Measurements from ENCODE around the gene PALD1.
A peak's percentile ranks its signal among the peaks of the same experiment; 100 is the strongest.
"Not testable (repeated sequence)": the region's sequence is repeated elsewhere in the genome, so short reads cannot be mapped to it uniquely, and the experiment has no call there.

The PALD1 gene

GRCh38 chr10:70482982-70483760 is 4.6 kb downstream of the PALD1 start:
- no peak for DNase-seq

DNA sequence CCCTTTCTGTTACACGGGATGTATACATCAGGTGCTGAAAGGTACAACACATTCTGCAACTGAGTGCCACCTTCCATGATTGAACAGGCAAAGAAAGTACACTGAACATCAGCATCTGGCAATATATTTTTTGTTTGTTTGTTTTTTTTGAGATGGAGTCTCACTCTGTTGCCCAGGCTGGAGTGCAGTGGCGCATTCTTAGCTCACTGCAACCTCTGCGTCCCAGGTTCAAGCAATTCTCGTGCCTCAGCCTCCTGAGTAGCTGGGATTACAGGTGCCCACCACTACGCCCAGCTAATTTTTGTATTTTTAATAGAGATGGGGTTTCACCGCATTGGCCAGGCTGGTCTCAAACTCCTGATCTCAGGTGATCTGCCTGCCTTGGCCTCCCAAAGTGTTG is 5.3 kb downstream of the PALD1 start:
- not testable (repeated sequence) for DNase-seq

DNA sequence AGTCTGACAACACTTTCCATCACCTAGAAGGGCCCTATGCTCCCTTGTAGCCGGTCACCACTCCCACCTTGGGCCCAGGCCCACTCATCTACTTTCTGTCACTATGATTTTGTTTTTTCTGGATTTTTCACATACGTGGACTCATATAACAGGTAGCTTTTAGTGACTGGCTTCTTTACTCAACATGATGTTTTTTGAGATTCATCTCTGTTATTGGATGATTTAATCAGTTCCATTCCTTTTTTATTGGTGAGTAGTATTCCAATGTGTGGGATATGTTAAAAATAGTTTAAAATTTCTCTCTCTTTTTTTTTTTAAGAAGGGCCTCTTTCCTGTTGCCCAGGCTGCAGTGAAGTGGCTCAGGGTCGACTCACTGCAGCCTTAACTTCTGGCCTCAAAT is 9.3 kb downstream of the PALD1 start:
- no peak for DNase-seq

GRCh38 chr10:70490142-70490541 is 11.6 kb downstream of the PALD1 start:
- no peak for DNase-seq

DNA sequence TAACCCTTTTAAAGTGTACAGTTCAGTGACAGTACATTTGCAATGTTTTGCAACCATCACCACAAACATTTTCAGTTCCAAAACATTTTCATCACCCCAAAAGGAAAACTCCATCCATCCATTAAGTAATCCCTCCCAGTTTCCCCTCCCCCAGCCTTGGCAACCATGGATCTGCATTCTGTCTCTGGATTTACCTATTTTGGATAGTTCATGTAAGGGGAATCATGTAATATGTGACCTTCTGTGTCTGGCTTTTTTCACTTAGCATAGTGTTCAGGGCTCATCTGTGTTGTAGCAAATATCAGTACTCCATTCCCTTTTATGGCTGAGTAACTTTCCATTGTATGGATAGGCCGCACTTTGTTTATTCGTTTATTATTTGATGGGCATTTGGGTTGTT is 13.0 kb downstream of the PALD1 start:
- no peak for DNase-seq

- DNase-seq: peak; percentile 99
Observed at GRCh38 chr10:70492786-70493659, 14.5 kb downstream of the PALD1 start.

- peak; percentile 64 for DNase-seq
Observed at GRCh38 chr10:70493660-70494234, 15.2 kb downstream of the PALD1 start.

GRCh38 chr10:70494536-70494935 is 16.0 kb downstream of the PALD1 start:
- peak; percentile 76 for DNase-seq

GRCh38 chr10:70494966-70495365 is 16.4 kb downstream of the PALD1 start:
- peak; percentile 91 for DNase-seq

GRCh38 chr10:70495691-70496261 is 17.2 kb downstream of the PALD1 start:
- DNase-seq: no peak

GRCh38 chr10:70496341-70497119 is 18.0 kb downstream of the PALD1 start:
- no peak for DNase-seq

DNA sequence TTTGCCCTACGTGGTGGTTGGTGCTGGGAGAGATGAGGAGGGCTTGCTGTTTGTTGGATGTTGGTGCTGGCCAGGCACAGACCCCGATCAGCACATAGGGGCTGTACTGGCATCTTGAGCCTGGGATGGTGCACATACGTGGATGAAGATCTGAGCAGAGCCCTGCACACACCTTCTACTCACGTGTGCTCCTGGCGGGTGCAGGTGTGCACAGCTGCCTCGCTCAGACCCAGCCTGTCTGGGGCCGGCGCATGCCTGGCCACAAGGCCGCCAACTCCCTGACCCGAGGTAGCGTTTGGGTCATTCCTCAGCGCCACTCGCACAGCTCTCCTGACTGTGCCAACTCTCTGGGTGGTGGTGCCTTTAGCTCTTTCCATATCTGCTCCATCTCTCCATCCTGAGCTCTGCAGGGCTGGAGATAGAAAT is 18.6 kb downstream of the PALD1 start:
- DNase-seq: no peak

DNA sequence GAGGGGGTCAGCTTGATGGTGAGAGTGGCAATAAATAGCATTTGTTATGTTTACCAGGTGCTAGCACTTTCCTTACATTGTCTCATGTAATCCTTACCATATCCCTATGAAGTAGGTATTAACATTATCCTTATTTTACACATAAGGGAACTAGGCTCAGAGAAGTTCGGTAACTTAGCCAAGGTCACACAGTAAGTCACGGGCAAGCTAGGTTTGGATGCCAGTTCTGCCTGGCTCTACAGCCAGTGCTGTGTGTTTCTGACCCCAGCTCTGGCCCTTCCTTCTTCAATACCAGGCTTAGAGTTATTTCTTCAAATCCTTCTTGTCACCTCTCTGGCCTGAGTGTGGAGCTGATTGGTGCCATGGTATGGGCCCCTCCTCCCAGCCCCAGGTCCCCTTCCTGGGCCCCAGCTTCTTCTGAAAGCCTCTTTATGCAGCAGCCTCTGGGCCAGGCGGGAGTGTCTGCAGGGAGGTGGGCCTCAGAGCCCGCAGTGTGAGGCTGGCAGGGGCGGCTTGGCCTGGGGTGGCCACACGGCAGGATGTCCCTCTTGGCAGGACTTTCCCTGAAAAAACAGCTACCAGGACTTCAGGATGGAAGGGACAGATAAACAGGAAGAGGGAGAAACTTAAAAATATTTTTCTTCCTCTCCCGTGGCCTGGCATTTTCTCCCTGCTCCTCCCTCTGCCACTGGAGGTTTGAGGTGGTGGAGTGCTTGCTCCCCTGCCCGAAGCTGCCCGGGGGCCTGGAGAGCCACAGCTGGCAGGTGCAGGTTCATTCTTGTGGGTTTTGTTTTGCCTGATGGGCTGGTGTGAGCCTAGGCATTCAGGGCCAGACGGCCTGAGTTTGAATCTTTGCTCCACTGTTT is 20.6 kb downstream of the PALD1 start:
- peak; percentile 19 for DNase-seq

- DNase-seq: no peak
Observed at GRCh38 chr10:70499836-70500167, 21.2 kb downstream of the PALD1 start.

DNA sequence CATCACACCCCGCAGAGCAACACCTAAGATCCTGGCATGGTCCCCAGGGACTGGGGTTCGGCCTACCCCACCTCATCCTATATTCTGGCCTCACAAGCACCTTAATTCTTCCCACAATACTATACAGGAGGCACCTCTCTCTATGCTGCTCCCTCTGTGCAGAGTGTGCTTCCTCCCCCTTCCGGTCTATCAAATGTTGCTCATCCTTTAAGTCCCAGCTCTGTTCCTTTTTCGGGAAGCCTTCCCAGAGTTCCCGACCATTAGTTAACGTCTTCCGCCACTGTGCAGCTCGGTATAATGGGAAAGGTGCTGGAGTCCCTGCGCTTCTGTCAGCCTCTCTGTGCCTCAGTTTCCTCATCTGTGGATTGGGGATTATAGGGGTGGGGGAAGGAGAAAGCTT is 21.8 kb downstream of the PALD1 start:
- no peak for DNase-seq

DNA sequence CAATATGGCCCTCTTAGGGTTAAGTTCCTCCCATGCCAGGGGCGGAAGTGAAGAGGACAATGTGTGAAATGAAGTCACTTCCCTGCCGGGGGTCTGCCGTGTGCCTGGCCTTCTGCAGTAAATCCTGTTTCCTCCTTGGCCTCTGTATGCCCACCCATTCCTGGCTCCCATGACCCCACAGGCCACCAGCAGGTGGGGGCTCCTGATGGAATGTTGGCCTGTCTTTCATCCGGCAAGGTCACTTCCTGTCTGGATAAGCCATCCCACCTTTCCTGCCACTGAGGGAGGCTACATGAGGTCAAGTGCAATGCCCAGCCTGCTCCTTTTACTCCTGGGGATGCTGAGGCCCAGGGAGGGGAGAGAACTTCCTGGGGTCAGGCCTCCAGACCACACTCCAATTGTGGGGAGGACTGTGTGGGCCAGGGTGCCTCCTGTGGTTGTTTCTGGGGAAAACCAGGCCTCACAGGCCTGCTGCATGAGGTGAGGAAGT is 22.3 kb downstream of the PALD1 start:
- DNase-seq: no peak

DNA sequence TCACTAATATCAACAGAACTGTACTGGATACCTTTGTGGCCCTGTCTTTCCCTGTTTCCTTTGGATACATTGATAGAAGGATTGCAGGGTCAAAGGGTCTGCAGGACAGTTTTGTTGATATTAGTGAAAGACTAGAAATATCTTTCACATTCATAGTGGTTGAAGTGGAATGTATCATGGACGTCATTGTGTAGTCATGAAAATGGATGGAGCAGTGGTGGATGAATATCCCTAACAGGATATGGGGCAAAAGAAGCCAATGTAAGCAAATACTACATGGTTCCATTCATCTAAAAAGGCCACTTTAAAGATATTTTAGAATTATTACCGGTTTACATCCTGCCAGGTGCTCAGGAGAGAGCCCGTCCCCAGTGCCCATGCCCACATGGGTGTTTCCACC is 23.8 kb downstream of the PALD1 start:
- DNase-seq: no peak

DNA sequence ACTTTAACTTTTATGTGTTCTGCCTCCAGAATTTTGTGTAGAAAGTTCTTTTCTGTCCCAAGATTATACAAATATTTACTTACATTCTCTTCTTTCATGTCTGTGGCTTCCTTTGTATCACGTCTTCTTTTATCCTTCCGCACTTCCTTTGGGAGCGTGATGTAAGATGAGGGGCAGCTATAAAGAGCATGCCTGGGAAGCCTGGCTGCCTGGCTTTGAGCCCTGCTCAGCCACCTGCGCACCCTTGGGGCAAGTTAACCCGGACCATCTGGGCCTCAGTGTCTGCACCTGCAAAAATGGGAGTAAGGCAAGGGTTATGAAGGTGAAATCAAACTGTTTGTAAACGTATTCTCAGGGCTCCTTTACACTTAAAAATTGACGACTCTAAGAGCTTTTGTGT is 25.2 kb downstream of the PALD1 start:
- DNase-seq: no peak

- no peak for DNase-seq
Observed at GRCh38 chr10:70504521-70505358, 26.2 kb downstream of the PALD1 start.

- DNase-seq: no peak
Observed at GRCh38 chr10:70505908-70506307, 27.3 kb downstream of the PALD1 start.

GRCh38 chr10:70507966-70508365 is 29.4 kb downstream of the PALD1 start:
- DNase-seq: no peak

All from MV-4-11 (cell line).